Measurements from ENCODE around the gene PCGF1.
A peak's percentile ranks its signal among the peaks of the same experiment; 100 is the strongest.

Gene PCGF1

DNA sequence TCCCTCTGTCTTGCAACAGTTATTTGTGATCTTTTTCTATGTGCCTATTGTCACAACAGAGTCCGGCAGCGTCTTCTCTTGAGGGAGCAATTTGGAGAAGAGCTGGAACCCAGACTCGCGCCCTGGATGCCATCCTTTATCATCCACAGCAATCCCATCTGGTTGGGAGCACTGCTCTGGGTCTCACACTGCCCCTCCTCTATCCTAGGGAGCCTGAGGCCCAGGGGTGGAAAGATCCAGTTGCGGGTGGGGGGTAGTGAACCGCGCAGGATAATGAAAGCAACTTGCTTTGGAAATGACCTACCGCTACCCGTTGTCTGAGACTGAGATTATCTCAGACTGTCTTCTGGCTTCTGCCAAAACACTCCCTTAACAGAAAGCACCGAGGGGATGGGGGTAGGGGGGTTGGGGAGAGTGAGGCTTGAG is 48.5 kb downstream of the PCGF1 start:
- H3K27ac ChIP-seq = peak overlapping the region; percentile 81
- TF ChIP-seq ZFX (IDR thresholded peaks at IDR 0.05) = no peak
- TF ChIP-seq, protein P1, sequence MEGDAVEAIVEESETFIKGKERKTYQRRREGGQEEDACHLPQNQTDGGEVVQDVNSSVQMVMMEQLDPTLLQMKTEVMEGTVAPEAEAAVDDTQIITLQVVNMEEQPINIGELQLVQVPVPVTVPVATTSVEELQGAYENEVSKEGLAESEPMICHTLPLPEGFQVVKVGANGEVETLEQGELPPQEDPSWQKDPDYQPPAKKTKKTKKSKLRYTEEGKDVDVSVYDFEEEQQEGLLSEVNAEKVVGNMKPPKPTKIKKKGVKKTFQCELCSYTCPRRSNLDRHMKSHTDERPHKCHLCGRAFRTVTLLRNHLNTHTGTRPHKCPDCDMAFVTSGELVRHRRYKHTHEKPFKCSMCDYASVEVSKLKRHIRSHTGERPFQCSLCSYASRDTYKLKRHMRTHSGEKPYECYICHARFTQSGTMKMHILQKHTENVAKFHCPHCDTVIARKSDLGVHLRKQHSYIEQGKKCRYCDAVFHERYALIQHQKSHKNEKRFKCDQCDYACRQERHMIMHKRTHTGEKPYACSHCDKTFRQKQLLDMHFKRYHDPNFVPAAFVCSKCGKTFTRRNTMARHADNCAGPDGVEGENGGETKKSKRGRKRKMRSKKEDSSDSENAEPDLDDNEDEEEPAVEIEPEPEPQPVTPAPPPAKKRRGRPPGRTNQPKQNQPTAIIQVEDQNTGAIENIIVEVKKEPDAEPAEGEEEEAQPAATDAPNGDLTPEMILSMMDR (conservative IDR thresholded peaks at IDR 0.05) = no peak

DNA sequence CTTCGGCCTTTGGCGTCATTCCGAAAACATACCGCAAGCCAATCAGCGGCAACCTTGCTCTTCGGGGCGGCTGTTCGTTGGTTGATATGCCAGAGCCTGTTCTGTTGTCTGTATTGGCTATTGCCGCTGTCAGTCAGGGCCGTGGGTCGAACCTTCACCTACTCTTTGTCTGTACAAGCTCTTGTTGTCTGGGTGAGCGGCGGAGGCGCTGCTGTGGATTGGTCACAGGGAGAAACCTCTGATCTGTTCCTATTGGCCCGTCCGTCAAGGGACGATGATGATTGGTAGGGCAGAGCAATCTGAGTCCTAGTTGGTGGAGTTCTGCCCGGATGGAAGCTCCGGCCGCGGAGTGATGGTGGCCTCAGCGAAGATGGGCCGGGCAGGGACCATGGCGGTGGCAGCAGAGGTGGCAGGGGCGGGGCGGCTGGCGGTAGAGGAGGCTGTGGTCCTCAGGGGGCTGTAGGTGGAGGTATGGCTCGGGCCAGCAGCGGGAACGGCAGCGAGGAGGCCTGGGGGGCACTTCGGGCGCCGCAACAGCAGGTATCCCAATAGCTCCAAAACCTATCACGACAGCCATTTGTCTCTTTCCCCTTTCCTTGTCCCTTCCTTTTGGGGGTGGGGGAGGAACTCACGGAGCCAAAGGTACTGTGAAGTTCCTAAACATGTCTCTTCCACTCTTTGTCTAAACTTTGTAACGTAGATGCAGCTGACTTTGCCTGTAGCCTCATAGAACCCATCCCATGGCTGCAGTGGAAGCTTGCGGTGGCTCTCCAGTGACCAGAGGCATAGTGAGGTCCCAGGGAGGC is 49.2 kb downstream of the PCGF1 start, which contains the start of gene WBP1:
Gene WBP1 (plus strand): TSS at position 307 of the 806 bp plus-strand sequence. CDS start 165 bp downstream, at position 472.
- H3K27ac ChIP-seq = peak within 1 kb of the TSS; percentile 81
- no peak for TF ChIP-seq ZFX (IDR thresholded peaks at IDR 0.05)
- TF ChIP-seq, protein P1 (conservative IDR thresholded peaks at IDR 0.05) = no peak

DNA sequence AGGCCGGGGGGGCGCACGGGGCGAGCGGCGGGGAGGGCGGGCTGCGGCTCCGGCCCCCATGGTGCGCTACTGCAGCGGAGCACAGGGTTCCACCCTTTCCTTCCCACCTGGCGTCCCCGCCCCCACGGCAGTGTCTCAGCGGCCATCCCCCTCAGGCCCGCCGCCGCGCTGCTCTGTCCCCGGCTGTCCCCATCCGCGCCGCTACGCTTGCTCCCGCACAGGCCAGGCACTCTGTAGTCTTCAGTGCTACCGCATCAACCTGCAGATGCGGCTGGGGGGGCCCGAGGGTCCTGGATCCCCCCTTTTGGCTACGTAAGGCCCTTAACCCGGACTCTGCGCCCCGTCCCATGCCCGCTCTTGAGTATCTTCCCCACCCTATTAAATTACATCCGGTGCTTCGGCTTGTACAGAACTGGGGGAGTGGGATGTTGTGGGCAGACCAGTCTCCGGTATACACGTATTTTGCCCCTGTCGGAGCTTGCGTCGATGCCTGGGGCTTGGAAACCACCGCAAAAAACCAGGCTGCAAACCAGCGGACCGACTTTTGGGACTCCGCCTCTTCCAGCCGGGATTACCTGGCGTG is 49.9 kb downstream of the PCGF1 start:
- TF ChIP-seq, protein P1 (conservative IDR thresholded peaks at IDR 0.05) = no peak
- no peak for TF ChIP-seq ZFX (IDR thresholded peaks at IDR 0.05)
- peak overlapping the region; percentile 81 for H3K27ac ChIP-seq

DNA sequence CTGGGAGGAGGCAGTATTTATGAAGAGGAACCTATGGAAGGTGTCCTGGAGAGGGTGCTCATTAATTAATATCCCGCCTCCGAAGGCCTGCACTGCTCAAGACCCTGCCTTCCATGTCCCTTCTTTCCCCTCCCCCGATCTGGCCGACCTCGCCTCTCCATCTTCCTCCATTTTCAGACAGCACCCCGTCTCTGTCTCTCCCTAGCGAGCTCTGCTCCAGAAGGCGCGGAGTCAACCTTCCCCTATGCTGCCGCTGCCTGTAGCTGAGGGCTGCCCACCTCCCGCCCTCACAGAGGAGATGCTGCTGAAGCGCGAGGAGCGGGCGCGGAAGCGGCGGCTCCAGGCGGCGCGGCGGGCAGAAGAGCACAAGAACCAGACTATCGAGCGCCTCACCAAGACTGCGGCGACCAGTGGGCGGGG is 50.4 kb downstream of the PCGF1 start:
- TF ChIP-seq ZFX (IDR thresholded peaks at IDR 0.05) = no peak
- TF ChIP-seq, protein P1 (conservative IDR thresholded peaks at IDR 0.05) = no peak
- H3K27ac ChIP-seq = peak overlapping the region; percentile 81

All from C4-2B (cell line).